Right forelimb (tissue), 1 donor: ENCODE results near the gene ZNF425.
A peak's percentile ranks its signal among the peaks of the same experiment; 100 is the strongest.
"Not testable (repeated sequence)": the region's sequence is repeated elsewhere in the genome, so short reads cannot be mapped to it uniquely, and the experiment has no call there.

Source experiments
- DNase-seq: peaks from one replicate; pipeline ENCODE4 v3.0.0-alpha.2; 2018

The ZNF425 gene

GRCh38 chr7:149130572-149131198, 4.6 kb upstream of the ZNF425 start:
- DNase-seq, result no peak

DNA sequence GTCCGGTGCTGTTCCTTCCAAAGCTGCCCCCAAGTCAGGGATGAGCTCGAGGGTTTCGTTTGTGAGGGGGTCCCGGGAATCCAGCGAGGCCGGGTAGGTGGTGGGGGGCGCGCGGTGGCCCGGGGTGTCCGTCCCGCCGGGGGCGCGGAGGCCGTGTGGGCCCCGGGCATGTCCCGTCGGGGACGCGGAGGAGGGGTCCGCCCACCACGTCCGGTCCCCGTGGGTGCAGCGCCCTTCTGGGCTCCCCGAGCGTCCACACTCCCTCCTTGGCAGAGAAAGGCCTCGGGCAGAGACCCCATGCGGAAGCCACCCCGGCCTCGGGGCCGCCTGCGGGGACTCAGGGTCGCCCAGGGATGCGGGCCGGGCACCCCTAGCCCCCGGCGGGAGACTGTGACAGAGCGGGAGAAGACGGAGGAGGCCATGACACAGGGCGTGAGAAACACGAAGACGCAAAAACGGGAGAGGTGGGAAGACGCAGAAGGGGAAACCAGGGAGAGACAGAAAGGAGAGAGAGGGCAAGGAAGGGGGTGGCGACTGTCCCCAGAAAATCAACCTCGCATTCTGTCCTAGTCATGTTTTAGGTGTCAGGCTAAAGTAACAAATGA, 640 bp upstream of the ZNF425 start:
- DNase-seq, result peak; percentile 76

- DNase-seq, result no peak
Observed at GRCh38 chr7:149125189-149125862, 798 bp downstream of the ZNF425 start.

GRCh38 chr7:149109969-149110368, 16.2 kb downstream of the ZNF425 start:
- no peak for DNase-seq

- DNase-seq, result no peak
Observed at GRCh38 chr7:149104749-149105148, 21.4 kb downstream of the ZNF425 start.

GRCh38 chr7:149104214-149104613, 21.9 kb downstream of the ZNF425 start:
- DNase-seq, result no peak

GRCh38 chr7:149103424-149103823, 22.7 kb downstream of the ZNF425 start:
- DNase-seq, result no peak

DNA sequence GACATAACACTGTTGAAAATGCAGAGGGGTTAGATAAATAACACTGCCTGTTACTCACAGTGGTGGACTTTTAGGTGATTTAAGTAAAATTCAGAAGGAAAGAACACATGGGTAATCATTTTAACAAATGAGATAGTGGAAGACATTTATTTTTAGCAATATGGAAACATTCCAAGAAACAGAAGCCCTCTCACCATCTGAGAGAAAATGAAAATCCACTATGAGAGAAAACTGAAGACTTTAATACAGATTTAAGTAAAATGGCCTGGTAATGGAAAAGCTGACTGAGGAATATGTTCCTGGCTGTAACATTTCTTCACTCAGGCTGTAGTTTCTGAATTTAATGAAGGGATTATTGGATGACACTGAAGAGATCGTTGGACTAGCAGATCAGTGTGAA, 23.5 kb downstream of the ZNF425 start:
- no peak for DNase-seq

- no peak for DNase-seq
Observed at GRCh38 chr7:149100821-149101220, 25.3 kb downstream of the ZNF425 start.

- DNase-seq, result no peak
Observed at GRCh38 chr7:149099058-149099457, 27.1 kb downstream of the ZNF425 start.

DNA sequence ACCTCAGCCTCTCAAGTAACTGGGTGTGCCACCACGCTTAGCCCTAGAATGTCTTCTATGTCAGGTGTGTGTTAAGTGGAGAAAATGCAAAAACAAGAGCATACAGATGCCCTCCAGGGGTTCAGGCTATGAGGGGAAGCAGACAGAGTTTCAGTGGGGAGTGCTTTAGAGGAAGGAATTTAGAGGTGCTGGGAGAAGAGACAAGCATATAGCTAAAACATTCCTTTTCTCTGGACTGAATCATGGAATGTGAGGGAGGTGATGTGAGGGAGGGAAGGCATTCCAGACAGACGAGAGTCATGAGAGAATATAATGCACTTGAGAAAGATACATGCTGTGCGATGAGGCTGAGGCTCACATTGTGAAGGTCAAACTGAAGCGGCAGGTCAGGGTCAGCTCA, 29.0 kb downstream of the ZNF425 start:
- no peak for DNase-seq

DNA sequence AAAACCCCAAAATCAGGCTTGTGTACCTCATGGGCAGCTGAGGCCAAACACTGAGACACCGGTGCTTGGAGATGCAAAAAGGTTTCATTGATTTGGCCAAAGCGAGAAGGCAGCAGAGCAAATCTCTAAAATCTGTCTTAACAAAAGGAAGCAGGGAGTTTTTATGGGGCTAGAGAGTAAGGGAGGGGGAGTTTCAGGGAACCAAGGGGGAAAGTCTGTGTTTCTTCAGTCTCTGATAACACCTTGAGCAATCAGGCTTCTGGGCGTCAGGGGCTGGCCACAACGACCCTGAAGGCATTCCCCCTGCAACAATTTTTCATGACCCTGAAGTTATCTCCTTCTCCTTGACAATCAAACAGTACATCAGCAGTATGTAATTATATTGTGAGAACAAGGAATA, 32.9 kb downstream of the ZNF425 start:
- DNase-seq, result no peak

DNA sequence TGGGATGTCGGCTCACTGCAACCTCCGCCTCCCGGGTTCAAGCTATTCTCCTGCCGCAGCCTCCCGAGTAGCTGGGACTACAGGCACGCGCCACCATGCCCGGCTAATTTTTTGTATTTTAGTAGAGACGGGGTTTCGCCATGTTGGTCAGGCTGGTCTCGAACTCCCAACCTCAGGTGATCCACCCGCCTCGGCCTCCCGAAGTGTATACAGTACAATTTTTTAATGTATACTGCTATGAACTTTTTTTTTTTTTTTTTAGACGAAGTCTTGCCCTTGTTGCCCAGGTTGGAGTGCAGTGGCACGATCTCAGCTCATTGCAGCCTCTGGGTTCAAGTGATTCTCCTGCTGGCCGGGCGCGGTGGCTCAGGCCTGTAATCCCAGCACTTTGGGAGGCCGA, 33.9 kb downstream of the ZNF425 start:
- not testable (repeated sequence) for DNase-seq

DNA sequence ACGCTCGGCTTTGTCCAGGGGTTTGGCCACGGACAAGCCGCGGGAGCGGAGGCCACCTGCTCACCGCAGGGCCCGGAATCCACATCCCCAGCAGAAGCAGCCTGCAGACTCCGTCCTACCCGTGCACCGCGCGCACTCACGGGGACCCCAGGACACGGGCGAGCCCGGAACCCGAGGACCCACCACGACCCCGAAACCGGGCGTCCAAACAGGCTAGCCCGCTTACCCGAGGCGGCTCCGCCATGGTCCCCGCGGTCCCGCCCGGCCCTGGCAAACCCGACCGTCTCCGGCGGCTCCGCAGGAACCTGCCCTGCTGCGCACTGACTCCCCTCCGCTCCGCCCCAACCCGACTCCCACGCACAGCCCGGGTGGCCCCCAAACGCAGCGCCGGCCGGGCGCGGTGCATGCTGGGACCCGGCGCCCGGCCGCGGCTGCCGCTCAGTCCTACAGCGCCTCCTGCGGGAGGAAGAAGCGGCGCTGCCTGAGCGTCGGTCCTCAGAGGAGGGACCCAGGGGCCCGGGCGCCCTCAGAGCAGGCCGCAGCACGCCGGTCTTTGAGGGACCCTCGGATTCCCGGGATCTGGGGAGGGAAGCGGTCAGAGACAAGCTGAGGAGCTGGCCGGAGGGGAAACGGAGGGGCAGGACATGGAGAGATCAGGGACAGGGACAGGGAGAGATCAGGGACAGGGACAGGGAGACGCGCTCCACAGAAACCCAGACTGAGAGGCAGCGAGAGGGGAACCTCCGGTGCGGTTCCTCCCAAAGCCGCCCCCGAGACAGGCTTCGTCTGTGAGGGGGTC, 35.5 kb downstream of the ZNF425 start, which contains the start of gene ZNF786:
TSS of gene ZNF786 (minus strand) at position 322 of the 799 bp plus-strand sequence. CDS start at position 244, 78 bp downstream.
- peak; percentile 94 for DNase-seq

DNA sequence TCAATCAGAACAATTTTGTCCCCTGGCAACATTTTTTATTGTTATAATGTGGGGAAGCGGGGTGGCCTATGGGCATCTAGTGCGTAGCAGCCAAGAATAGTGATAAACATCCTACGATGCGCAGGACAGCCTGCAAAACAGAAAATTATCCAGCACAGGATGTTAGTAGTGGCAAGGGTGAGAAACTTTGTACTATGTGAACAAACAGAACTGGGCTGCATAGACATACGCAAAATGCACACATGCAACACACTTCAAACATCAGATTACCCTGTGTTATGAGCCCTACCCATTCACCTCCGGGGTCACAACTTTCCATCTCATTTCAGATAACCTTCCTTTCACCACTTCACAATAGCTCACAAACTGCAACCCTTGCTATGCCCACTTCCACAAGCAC, 38.7 kb downstream of the ZNF425 start:
- DNase-seq, result no peak

GRCh38 chr7:149085866-149086265, 40.3 kb downstream of the ZNF425 start:
- DNase-seq, result no peak

- DNase-seq, result no peak
Observed at GRCh38 chr7:149084407-149084806, 41.7 kb downstream of the ZNF425 start.

- DNase-seq, result no peak
Observed at GRCh38 chr7:149081914-149082313, 44.2 kb downstream of the ZNF425 start.

DNA sequence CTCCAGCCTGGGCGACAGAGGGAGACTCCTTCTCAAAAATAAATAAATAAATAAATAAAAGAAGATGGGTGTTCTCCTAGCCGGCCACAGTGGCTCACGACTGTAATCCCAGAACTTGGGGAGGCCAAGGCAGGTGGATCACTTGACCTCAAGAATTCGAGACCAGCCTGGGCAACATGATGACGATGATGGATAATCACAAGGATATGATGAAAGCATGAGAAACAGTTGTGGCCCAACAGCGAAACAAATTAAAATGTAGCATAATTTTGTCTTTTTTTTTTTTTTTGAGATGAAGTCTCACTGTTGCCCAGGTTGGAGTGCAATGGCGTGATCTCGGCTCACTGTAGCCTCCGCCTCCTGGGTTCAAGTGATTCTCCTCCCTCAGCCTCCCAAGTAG, 48.5 kb downstream of the ZNF425 start:
- DNase-seq, result no peak

DNA sequence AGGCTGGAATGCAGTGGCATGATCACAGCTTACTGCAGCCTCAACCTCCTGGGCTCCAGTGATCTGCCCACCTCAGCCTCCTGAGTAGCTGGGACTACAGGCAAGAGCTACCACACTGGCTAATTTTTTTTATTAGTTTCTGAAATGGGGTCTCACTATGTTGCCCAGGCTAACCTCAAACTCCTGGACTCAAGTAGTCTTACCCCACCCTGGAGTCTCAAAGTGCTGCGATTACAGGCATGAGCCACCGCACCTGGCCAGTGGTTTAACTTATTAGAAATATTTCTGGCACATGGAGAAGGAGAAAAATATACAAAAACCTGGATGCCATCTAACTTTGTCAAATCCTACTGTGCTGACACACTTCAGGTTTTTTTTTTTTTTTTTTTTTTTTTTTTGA, 50.8 kb downstream of the ZNF425 start:
- no peak for DNase-seq

DNA sequence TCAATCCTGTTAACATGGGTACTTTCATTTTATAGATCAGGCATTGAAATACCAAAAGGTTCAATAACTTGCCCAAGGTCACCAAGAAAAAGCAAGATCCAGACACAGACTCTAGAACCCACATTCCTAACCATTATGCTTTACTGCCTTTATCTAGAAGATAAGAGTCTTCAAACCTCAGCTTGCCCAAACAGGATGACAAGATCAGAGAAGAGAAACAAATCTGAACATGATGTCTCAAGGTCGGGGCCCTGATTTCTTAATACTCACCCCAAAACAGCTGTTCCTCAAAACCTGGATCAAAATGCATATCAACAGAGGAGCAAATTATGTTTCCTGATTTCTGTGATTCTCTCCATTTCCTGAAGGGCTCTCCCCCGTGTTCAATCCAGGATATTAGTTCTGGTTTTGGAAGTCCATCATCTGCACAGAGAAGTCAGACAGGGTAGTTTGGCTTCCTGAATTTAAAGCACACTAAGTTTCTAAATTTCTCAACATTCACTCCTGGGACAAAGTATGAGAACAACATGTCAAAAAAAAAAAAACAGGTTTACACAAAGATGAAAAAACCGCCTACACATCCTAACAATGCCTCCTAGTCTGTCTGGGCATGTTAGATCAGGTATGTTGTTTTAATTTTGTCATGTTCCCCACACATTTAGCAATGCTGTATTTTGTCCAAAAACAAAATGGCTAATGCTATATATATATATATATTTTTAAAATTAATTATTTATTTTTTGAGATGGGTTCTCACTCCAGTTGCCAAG, 51.8 kb downstream of the ZNF425 start:
- no peak for DNase-seq

- no peak for DNase-seq
Observed at GRCh38 chr7:149072438-149072775, 53.7 kb downstream of the ZNF425 start.
